HepG2 (cell line): ENCODE results near the gene SV2B. TPM values are rescaled to one million over a fixed set of nuclear protein-coding genes. Genes with fewer than 3 reads are reported as not detected.

ENCODE experiments used
- ATAC-seq: fragments of 200-7000 bp; cut with Tn5 transposase; 3 replicates; pipeline ENCODE4 v1.9.1; 2020; ENCODE audit warnings: mild to moderate bottlenecking, moderate library complexity
- BruUV-seq: library from RNA; stranded (reverse); fragments of 400-500 nt; replicated peaks from 2 replicates; lab custom pipeline; 2021; lab: Mats Ljungman, UMichigan
- CTCF ChIA-PET: fragments of 300-600 bp; formaldehyde crosslinking; extraction: SDS; loops from one replicate; lab custom pipeline; 2021; ENCODE audit warnings: low total read pairs, inconsistent platforms, low intra/inter-chr PET ratio; lab: Yijun Ruan, JAX
- POLR2A ChIA-PET: fragments of 350-600 bp; sonication (Branson Sonifier 250); formaldehyde crosslinking; loops from one replicate; lab custom pipeline; 2020; ENCODE audit warnings: antibody characterized with exemption, inconsistent platforms; lab: Yijun Ruan, JAX
- DNase-seq: peaks from one replicate; pipeline ENCODE4 v3.0.0-alpha.2; 2015; ENCODE audit warnings: low spot score
- FAIRE-seq: peaks from 3 replicates; lab custom pipeline; 2011; peaks lifted over from hg19 to GRCh38; lab: Jason Lieb, UNC
- H2AFZ ChIP-seq: one replicate; pipeline ENCODE4 v1.6.1; 2011; ENCODE audit warnings: low read length, inconsistent platforms
- H3K27ac ChIP-seq: fragments of 300-600 bp; 3 replicates; pipeline ENCODE4 v1.8.0; 2011; ENCODE audit warnings: mixed run types, mild to moderate bottlenecking, mixed read lengths, low read length, inconsistent platforms; ENCODE audit not compliant: insufficient read depth; ENCODE audit errors: extremely low read length
- H3K27me3 ChIP-seq, 2 experiments: fragments of 200-600 bp in 1 of 2; 2 replicates in 1 of 2; 3 replicates in 1 of 2; pipeline versions ENCODE4 v1.6.0 to v1.8.0; 2011; ENCODE audit warnings: low read length in 2 of 2, mild to moderate bottlenecking in 2 of 2, moderate library complexity in 2 of 2, inconsistent platforms in 1 of 2; ENCODE audit not compliant: insufficient read depth in 2 of 2, control insufficient read depth in 1 of 2
- H3K36me3 ChIP-seq, 2 experiments: fragments of 200-600 bp in 1 of 2; replicated peaks in 1 of 2; 2 replicates in 1 of 2; 3 replicates in 1 of 2; pipeline versions ENCODE4 v1.5.1 to v1.8.0; 2011; ENCODE audit warnings: low read length in 2 of 2, inconsistent platforms in 1 of 2; ENCODE audit not compliant: insufficient read depth in 2 of 2, control insufficient read depth in 1 of 2
- H3K4me1 ChIP-seq: 2 replicates; pipeline ENCODE4 v1.5.1; 2012; ENCODE audit warnings: low read length, inconsistent platforms; ENCODE audit not compliant: insufficient read depth
- H3K4me2 ChIP-seq: 2 replicates; pipeline ENCODE4 v1.6.0; 2011; ENCODE audit warnings: low read depth, low read length, inconsistent platforms
- H3K4me3 ChIP-seq, 3 experiments: fragments of 200-600 bp in 1 of 3; sonication (generic), shearing (Covaris generic) in 1 of 3; replicated peaks in 1 of 3; 2 replicates each; pipeline ENCODE4 v1.5.1; 2011 to 2016; ENCODE audit warnings: low read length in 3 of 3, inconsistent platforms in 2 of 3, low read depth in 2 of 3, mild to moderate bottlenecking in 2 of 3, control low read depth in 1 of 3, mixed read lengths in 1 of 3; ENCODE audit not compliant: insufficient read depth in 1 of 3
- H3K79me2 ChIP-seq: one replicate; pipeline ENCODE4 v1.6.1; 2011; ENCODE audit warnings: low read length, inconsistent platforms; ENCODE audit not compliant: insufficient read depth
- H3K9ac ChIP-seq: 2 replicates; pipeline ENCODE4 v1.6.0; 2011; ENCODE audit warnings: mild to moderate bottlenecking, low read depth, low read length, inconsistent platforms; ENCODE audit not compliant: insufficient read depth
- H3K9me3 ChIP-seq: 2 replicates; pipeline ENCODE4 v1.5.1; 2012; ENCODE audit warnings: mild to moderate bottlenecking, low read length
- H4K20me1 ChIP-seq: 2 replicates; pipeline ENCODE4 v1.6.0; 2011; ENCODE audit warnings: inconsistent platforms, mild to moderate bottlenecking, low read length, moderate library complexity; ENCODE audit not compliant: insufficient read depth
- JARID2 ChIP-seq: sonication (generic); formaldehyde crosslinking; IDR thresholded peaks from 2 replicates; pipeline ENCODE4 v1.8.1; 2023; ENCODE audit warnings: missing genetic modification reagents, inconsistent platforms; ENCODE audit not compliant: insufficient replicate concordance
- MAFK ChIP-seq, 2 experiments: IDR thresholded peaks in 1 of 2; conservative IDR thresholded peaks in 1 of 2; 2 replicates each; pipeline ENCODE4 v1.6.1; 2011; ENCODE audit warnings: improper control_type of control experiment in 2 of 2, low read length in 2 of 2
- ZBTB38 ChIP-seq: sonication (generic); formaldehyde crosslinking; IDR thresholded peaks from 2 replicates; pipeline ENCODE4 v1.5.1; 2020; ENCODE audit warnings: mild to moderate bottlenecking, missing genetic modification reagents
- ZBTB8A ChIP-seq: sonication (generic); formaldehyde crosslinking; IDR thresholded peaks from 2 replicates; pipeline ENCODE4 v1.4.0; 2020; ENCODE audit warnings: mild to moderate bottlenecking, low read depth, missing genetic modification reagents, borderline replicate concordance
- ZNF768 ChIP-seq: sonication (generic); formaldehyde crosslinking; IDR thresholded peaks from 2 replicates; pipeline ENCODE4 v1.4.0; 2020; ENCODE audit warnings: missing genetic modification reagents
- WGBS: methylation state at CpG from one replicate; pipeline ENCODE4 v1.1.6; 2017; ENCODE audit warnings: low lambda C conversion rate; 5-methylcytosine and 5-hydroxymethylcytosine counted together
- in situ Hi-C: cut with HindIII; loops from 2 replicates; pipeline ENCODE4 v1.10.0; 2017; ENCODE audit warnings: low pct_unique_long_range_greater_than_20kb; ENCODE audit not compliant: extremely low pct_ligation_motif_present
- intact Hi-C: fragments of 100-400 bp; cut with micrococcal nuclease; formaldehyde crosslinking; loops from one replicate; pipeline ENCODE4 v1.10.0; 2022; ENCODE audit not compliant: unreplicated experiment
- polyA plus RNA-seq, 8 experiments: library from polyadenylated mRNA; depleted of rRNA in 3 of 8; stranded (reverse) in 7 of 8; unstranded in 1 of 8; fragments of >200 nt; fragmentation: Illumina TruSeq in 4 of 8; extraction: Trizol in 4 of 8; gene quantifications; 2 replicates each; pipeline versions ENCODE4 v1.2.1 to v1.2.3, GENCODE V29; 2011 to 2016; ENCODE audit warnings: low read depth in 4 of 8, missing spikeins in 1 of 8, mixed read lengths in 1 of 8; ENCODE audit not compliant: insufficient read depth in 1 of 8
- total RNA-seq, 5 experiments: library from RNA; depleted of rRNA; stranded (reverse); fragments of >200 nt; fragmentation: Illumina TruSeq; extraction: Trizol; gene quantifications; 2 replicates each; pipeline ENCODE4 v1.2.3, GENCODE V29; 2016; ENCODE audit warnings: low read depth in 1 of 5
- TF ChIP-seq, protein P1 (sequence below): sonication (generic); formaldehyde crosslinking; IDR thresholded peaks from 2 replicates; pipeline ENCODE4 v1.4.0; 2020; ENCODE audit warnings: mild to moderate bottlenecking, missing genetic modification reagents
- TF ChIP-seq, protein P2 (sequence below): sonication (generic); formaldehyde crosslinking; IDR thresholded peaks from 2 replicates; pipeline ENCODE4 v1.5.0; 2020; ENCODE audit warnings: mild to moderate bottlenecking, missing genetic modification reagents

The SV2B gene
- total and polyA plus RNA-seq, 2 of the 13 experiments (the other 11 are each of a cell fraction or from before 2014, with no cell fraction given) = not detected

DNA sequence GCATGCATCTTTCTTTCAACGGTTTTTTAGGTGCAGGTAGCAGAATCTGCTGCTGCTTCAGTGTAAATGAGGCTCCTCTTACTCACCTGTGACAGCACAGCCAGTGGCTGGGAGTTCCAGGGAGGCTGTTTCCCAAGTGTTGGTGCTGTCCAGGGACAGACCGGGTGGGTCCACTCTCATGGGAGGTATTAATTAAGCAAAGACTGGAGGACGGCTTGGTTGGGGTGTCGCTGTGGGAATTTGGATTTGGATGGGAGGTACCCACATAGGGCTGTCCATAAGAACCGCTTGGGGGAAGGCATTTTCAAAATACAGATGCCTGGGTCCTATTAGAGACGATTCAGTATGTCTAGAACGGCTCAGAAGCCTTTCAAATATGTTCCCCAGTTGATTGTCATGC, 42.9 kb downstream of the SV2B start (continued):
- TF ChIP-seq, protein P1, sequence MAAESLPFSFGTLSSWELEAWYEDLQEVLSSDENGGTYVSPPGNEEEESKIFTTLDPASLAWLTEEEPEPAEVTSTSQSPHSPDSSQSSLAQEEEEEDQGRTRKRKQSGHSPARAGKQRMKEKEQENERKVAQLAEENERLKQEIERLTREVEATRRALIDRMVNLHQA (CRISPR knock-in tag) = no peak
- TF ChIP-seq ZBTB8A (CRISPR knock-in tag) (no peak), MAFK (conservative IDR thresholded peaks at IDR 0.05 in 1 of 2, IDR thresholded peaks at IDR 0.05 in 1 of 2; ENCODE audit: low read length in 2 of 2) (no peak), ZBTB38 (CRISPR knock-in tag) (no peak), JARID2 (CRISPR knock-in tag) (no peak)

DNA sequence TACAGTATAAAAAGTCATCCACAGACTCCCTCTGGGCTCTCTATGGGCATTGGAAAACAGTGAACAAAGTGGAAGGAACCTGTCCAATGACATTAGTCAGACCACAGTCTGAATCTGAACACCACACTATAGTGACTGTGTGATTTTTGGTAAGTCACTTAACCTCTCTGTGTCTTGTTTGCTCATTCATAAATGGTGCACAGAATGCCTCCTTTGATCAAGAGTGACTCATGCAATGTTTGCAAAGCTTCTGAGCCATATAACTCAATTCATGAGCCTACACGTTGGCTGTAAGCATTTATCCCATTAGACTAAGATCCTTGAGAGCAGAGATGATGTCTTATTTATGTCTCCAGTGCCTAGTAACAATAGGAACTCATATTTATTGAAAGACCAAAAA, 46.7 kb downstream of the SV2B start:
- ATAC-seq (no peak), FAIRE-seq (no peak), DNase-seq (no peak)
- Histone ChIP-seq H3K27me3 (peaks cover 0 to 4% of the 10 kb centered on the region in 2 experiments; a peak in 1 of 5 replicates), H3K79me2 (no peaks in the 10 kb centered on the region), H3K9ac (no peak overlapping the region), H3K9me3 (no peaks in the 10 kb centered on the region), H2AFZ (no peak overlapping the region), H3K4me1 (no peaks in the 10 kb centered on the region), H3K27ac (no peak overlapping the region), H4K20me1 (no peaks in the 10 kb centered on the region), H3K4me3 (no peak overlapping the region), H3K4me2 (no peak overlapping the region), H3K36me3 (no peaks in the 10 kb centered on the region)
- 0% methylated on average over 1 of the region's 1 CpG for WGBS
- BruUV-seq = no TSS peak
- intact Hi-C loops = no loop called here
- ChIA-PET POLR2A (no interaction called here), CTCF (no interaction called here)
- in situ Hi-C loops = no loop called here
- TF ChIP-seq, protein P2, sequence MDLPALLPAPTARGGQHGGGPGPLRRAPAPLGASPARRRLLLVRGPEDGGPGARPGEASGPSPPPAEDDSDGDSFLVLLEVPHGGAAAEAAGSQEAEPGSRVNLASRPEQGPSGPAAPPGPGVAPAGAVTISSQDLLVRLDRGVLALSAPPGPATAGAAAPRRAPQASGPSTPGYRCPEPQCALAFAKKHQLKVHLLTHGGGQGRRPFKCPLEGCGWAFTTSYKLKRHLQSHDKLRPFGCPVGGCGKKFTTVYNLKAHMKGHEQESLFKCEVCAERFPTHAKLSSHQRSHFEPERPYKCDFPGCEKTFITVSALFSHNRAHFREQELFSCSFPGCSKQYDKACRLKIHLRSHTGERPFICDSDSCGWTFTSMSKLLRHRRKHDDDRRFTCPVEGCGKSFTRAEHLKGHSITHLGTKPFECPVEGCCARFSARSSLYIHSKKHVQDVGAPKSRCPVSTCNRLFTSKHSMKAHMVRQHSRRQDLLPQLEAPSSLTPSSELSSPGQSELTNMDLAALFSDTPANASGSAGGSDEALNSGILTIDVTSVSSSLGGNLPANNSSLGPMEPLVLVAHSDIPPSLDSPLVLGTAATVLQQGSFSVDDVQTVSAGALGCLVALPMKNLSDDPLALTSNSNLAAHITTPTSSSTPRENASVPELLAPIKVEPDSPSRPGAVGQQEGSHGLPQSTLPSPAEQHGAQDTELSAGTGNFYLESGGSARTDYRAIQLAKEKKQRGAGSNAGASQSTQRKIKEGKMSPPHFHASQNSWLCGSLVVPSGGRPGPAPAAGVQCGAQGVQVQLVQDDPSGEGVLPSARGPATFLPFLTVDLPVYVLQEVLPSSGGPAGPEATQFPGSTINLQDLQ (CRISPR knock-in tag) = no peak
- peak; percentile 15; the same call in 1 of the 2 replicates for TF ChIP-seq ZNF768 (CRISPR knock-in tag)
